ENCODE measurements around the gene MSANTD4. TPM values are rescaled to one million over a fixed set of nuclear protein-coding genes. Genes with fewer than 3 reads are reported as not detected.

MSANTD4 gene
- total RNA-seq, 1 donor from 2014 or later, result 24.6 TPM

GRCh38 chr11:105988197-105988596 is 33.8 kb downstream of the MSANTD4 start:
- Mint-ChIP-seq H3K4me1 (ENCODE audit: unreplicated experiment) (no peaks in the 10 kb centered on the region), H3K36me3 (peaks cover 4% of the 10 kb centered on the region), H3K27me3 (no peaks in the 10 kb centered on the region), H3K27ac (no peak overlapping the region), H3K4me3 (no peak overlapping the region), H3K9me3 (peaks cover 4% of the 10 kb centered on the region)
- TF ChIP-seq CTCF (conservative IDR thresholded peaks at IDR 0.05), result no peak
- DNase-seq (ENCODE audit: extremely low spot score, unreplicated experiment), result no peak

GRCh38 chr11:105986554-105986953 is 35.5 kb downstream of the MSANTD4 start:
- Mint-ChIP-seq H3K4me1 (ENCODE audit: unreplicated experiment) (no peaks in the 10 kb centered on the region), H3K36me3 (no peaks in the 10 kb centered on the region), H3K27ac (no peak overlapping the region), H3K27me3 (no peaks in the 10 kb centered on the region), H3K9me3 (no peaks in the 10 kb centered on the region), H3K4me3 (no peak overlapping the region)
- no peak for DNase-seq (ENCODE audit: extremely low spot score, unreplicated experiment)
- TF ChIP-seq CTCF (conservative IDR thresholded peaks at IDR 0.05), result no peak

DNA sequence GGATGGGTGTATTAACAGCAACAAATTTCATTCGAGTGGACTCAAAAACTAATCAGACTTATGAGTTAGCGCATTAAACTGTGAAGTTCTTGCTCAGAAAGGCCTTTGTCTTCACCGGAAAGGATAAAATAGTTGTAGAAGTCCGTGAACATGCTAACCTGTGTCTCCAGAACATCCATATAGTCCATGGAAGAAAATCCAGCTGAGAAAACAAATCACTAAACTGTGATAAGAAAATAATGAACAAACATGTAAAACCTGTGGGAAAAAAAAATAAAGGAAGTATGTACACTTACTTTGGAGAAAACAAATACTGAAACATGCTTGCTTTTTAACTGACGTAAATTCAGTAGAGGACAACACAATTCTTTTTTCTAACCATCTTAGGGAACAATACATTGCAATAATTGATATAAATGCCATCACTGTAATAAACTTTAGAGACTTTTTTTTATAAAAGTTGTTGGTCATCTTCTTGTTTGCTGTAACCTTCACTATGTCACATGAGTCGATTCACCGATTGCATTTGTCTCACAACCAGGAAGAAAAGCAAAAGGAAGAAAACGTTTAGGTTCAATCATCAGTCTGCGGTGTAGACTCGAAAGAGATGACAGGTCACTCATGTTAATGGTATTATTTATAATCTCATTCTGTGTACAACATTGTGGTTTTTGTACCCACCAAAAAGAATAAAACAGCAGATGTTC is 41.9 kb downstream of the MSANTD4 start:
- Mint-ChIP-seq H3K4me3 (no peak overlapping the region), H3K27ac (no peak overlapping the region), H3K9me3 (no peaks in the 10 kb centered on the region), H3K36me3 (no peaks in the 10 kb centered on the region), H3K27me3 (no peaks in the 10 kb centered on the region), H3K4me1 (ENCODE audit: unreplicated experiment) (peaks cover 7% of the 10 kb centered on the region)
- DNase-seq (ENCODE audit: extremely low spot score, unreplicated experiment), result no peak
- no peak for TF ChIP-seq CTCF (conservative IDR thresholded peaks at IDR 0.05)

DNA sequence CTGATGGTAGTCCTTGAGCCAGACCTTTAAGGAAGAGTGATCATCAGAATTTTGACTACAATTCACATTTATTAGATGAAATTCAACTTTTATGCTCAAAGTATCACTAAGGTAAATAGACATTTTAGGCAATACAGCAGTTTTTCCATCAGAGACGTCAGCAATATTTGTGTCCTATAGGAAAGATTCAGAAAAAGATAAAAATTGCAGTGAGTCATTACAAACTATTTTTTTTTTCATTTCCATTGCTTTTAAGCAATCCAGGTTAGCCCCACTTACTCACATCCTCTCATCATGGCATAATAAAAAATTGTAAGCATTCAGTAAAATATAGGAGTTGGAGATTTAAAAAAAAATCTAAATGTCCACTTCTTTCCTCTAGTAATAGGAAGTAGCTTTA is 46.9 kb downstream of the MSANTD4 start:
- DNase-seq (ENCODE audit: extremely low spot score, unreplicated experiment), result no peak
- Mint-ChIP-seq H3K4me3 (no peak overlapping the region), H3K4me1 (ENCODE audit: unreplicated experiment) (peaks cover 7% of the 10 kb centered on the region), H3K27me3 (no peaks in the 10 kb centered on the region), H3K36me3 (no peaks in the 10 kb centered on the region), H3K9me3 (no peaks in the 10 kb centered on the region), H3K27ac (no peak overlapping the region)
- no peak for TF ChIP-seq CTCF (conservative IDR thresholded peaks at IDR 0.05)

GRCh38 chr11:105969756-105970155 is 52.3 kb downstream of the MSANTD4 start:
- H3K27ac Mint-ChIP-seq, result no peak overlapping the region
- no peaks in the 10 kb centered on the region for H3K27me3 Mint-ChIP-seq
- H3K4me1 Mint-ChIP-seq (ENCODE audit: unreplicated experiment), result no peaks in the 10 kb centered on the region
- TF ChIP-seq CTCF (conservative IDR thresholded peaks at IDR 0.05), result no peak
- no peaks in the 10 kb centered on the region for H3K36me3 Mint-ChIP-seq
- no peak for DNase-seq (ENCODE audit: extremely low spot score, unreplicated experiment)
- H3K4me3 Mint-ChIP-seq, result no peak overlapping the region
- H3K9me3 Mint-ChIP-seq, result no peaks in the 10 kb centered on the region
